Endothelial cell of umbilical vein (primary cell): ENCODE data around the gene AUH. TPM values are rescaled to one million over a fixed set of nuclear protein-coding genes. Genes with fewer than 3 reads are reported as not detected.

Experiments
- BruUV-seq: library from RNA; stranded (reverse); fragments of 400-500 nt; replicated peaks from 2 replicates; lab custom pipeline; 2021; lab: Mats Ljungman, UMichigan
- CTCF ChIA-PET: fragments of 300-600, 350-600 bp; sonication (Branson Sonifier 250); formaldehyde crosslinking; loops from one replicate; lab custom pipeline; 2021; ENCODE audit warnings: antibody characterized with exemption, inconsistent platforms; lab: Charles Lee
- POLR2A ChIA-PET: fragments of 300-600, 350-600 bp; sonication (Branson Sonifier 250); formaldehyde crosslinking; loops from one replicate; lab custom pipeline; 2021; ENCODE audit warnings: antibody characterized with exemption, inconsistent platforms; lab: Charles Lee
- DNase-seq: peaks from one replicate; pipeline ENCODE4 v3.0.0-alpha.2; 2011; ENCODE audit warnings: low read depth, low spot score
- FAIRE-seq: peaks from 2 replicates; lab custom pipeline; 2011; peaks lifted over from hg19 to GRCh38; lab: Jason Lieb, UNC
- H2AFZ ChIP-seq: 2 replicates; pipeline ENCODE4 v1.6.0; 2012; ENCODE audit warnings: low read depth, low read length, control low read depth, inconsistent platforms
- H3K27ac ChIP-seq: 2 replicates; pipeline ENCODE4 v1.5.1; 2011; ENCODE audit warnings: low read depth, mild to moderate bottlenecking, control low read depth, low read length, moderate library complexity; ENCODE audit not compliant: insufficient read depth
- H3K27me3 ChIP-seq, 2 experiments: 2 replicates each; pipeline versions ENCODE4 v1.6.0 to v1.6.1; 2011; ENCODE audit warnings: low read length in 2 of 2, mixed read lengths in 1 of 2; ENCODE audit not compliant: control insufficient read depth in 2 of 2, insufficient read depth in 2 of 2
- H3K36me3 ChIP-seq, 2 experiments: 2 replicates in 1 of 2; 3 replicates in 1 of 2; pipeline ENCODE4 v1.5.1; 2011; ENCODE audit warnings: low read length in 2 of 2, mild to moderate bottlenecking in 1 of 2, moderate library complexity in 1 of 2; ENCODE audit not compliant: control insufficient read depth in 2 of 2, insufficient read depth in 2 of 2; ENCODE audit errors: extremely low read depth in 1 of 2
- H3K4me1 ChIP-seq: 3 replicates; pipeline ENCODE4 v1.5.1; 2011; ENCODE audit warnings: mild to moderate bottlenecking, low read length; ENCODE audit not compliant: control insufficient read depth, insufficient read depth; ENCODE audit errors: extremely low read depth
- H3K4me2 ChIP-seq: 2 replicates; pipeline ENCODE4 v1.6.1; 2011; ENCODE audit warnings: low read length, control low read depth, mixed read lengths; ENCODE audit not compliant: insufficient read depth
- H3K4me3 ChIP-seq, 3 experiments: fragments of 200-600 bp in 1 of 3; sonication (generic), shearing (Covaris generic) in 1 of 3; replicated peaks in 1 of 3; 2 replicates each; pipeline ENCODE4 v1.5.1; 2011 to 2016; ENCODE audit warnings: control low read depth in 3 of 3, low read length in 3 of 3, mild to moderate bottlenecking in 2 of 3, inconsistent platforms in 1 of 3, low read depth in 1 of 3, moderate library complexity in 1 of 3; ENCODE audit not compliant: insufficient read depth in 1 of 3
- H3K79me2 ChIP-seq: 2 replicates; pipeline ENCODE4 v1.6.0; 2012; ENCODE audit warnings: low read length, inconsistent platforms; ENCODE audit not compliant: control insufficient read depth, insufficient read depth
- H3K9ac ChIP-seq: replicated peaks from 2 replicates; pipeline ENCODE3; 2011; ENCODE audit warnings: low read length, control low read depth; ENCODE audit not compliant: insufficient read depth; ENCODE audit errors: extremely low read depth
- H3K9me1 ChIP-seq: replicated peaks from 3 replicates; pipeline ENCODE4 v1.6.0; 2011; ENCODE audit warnings: mild to moderate bottlenecking, low read length; ENCODE audit not compliant: control insufficient read depth, insufficient read depth; ENCODE audit errors: extremely low read depth
- H3K9me3 ChIP-seq: replicated peaks from 2 replicates; pipeline ENCODE4 v1.5.1; 2012; ENCODE audit warnings: low read length, inconsistent platforms; ENCODE audit not compliant: control insufficient read depth, insufficient read depth
- H4K20me1 ChIP-seq: replicated peaks from 2 replicates; pipeline ENCODE3; 2011; ENCODE audit warnings: mild to moderate bottlenecking, low read length; ENCODE audit not compliant: control insufficient read depth, insufficient read depth; ENCODE audit errors: extremely low read depth
- EZH2 ChIP-seq: IDR thresholded peaks from 2 replicates; pipeline ENCODE4 v1.6.1; 2012; ENCODE audit warnings: borderline replicate concordance, low read depth, mild to moderate bottlenecking, moderate library complexity, low read length, inconsistent platforms; ENCODE audit not compliant: severe bottlenecking
- FOS ChIP-seq: IDR thresholded peaks from 2 replicates; pipeline ENCODE4 v1.6.1; 2011; ENCODE audit warnings: mild to moderate bottlenecking, low read length, moderate library complexity, borderline replicate concordance; ENCODE audit not compliant: insufficient read depth
- GATA2 ChIP-seq: IDR thresholded peaks from 2 replicates; pipeline ENCODE4 v1.7.0; 2011; ENCODE audit warnings: low read depth, mild to moderate bottlenecking, moderate library complexity, mixed read lengths, low read length; ENCODE audit not compliant: insufficient read length, insufficient read depth
- JUN ChIP-seq: IDR thresholded peaks from 2 replicates; pipeline ENCODE4 v1.6.1; 2011; ENCODE audit warnings: borderline replicate concordance, low read depth; ENCODE audit not compliant: insufficient read length, insufficient read depth
- MYC ChIP-seq: IDR thresholded peaks from one replicate; pipeline ENCODE4 v1.6.1; 2011; ENCODE audit warnings: mild to moderate bottlenecking, low read depth, low read length
- POLR2A ChIP-seq: IDR thresholded peaks from 2 replicates; pipeline ENCODE4 v1.6.1; 2012; ENCODE audit warnings: low read depth, mild to moderate bottlenecking, control low read depth, low read length
- POLR2AphosphoS5 ChIP-seq: IDR thresholded peaks from 2 replicates; pipeline ENCODE4 v1.6.1; 2012; ENCODE audit warnings: low read depth, mild to moderate bottlenecking, control low read depth, low read length, moderate library complexity; ENCODE audit not compliant: insufficient read depth
- dilution Hi-C: fragments of 300-500 bp; cut with MboI; formaldehyde crosslinking; loops from one replicate; pipeline ENCODE4 v1.15.0; 2019; ENCODE audit warnings: low sequenced_read_pairs; ENCODE audit not compliant: extremely low pct_ligation_motif_present
- intact Hi-C: fragments of 100-400 bp; cut with micrococcal nuclease; formaldehyde crosslinking; loops from one replicate; pipeline ENCODE4 v1.10.0; 2022
- polyA plus RNA-seq, 4 experiments: library from polyadenylated mRNA; depleted of rRNA in 3 of 4; stranded (reverse) in 3 of 4; unstranded in 1 of 4; fragments of >200 nt; gene quantifications; 2 replicates each; pipeline versions ENCODE4 v1.2.1 to v1.2.3, GENCODE V29; 2011 to 2012; ENCODE audit warnings: missing spikeins in 1 of 4
- total RNA-seq: library from RNA; stranded (reverse); gene quantifications from 2 replicates; pipeline ENCODE4 v1.2.3, GENCODE V29; 2021
- TF ChIP-seq, protein P1 (sequence below): IDR thresholded peaks from 2 replicates; pipeline ENCODE4 v1.6.1; 2011; ENCODE audit not compliant: insufficient read depth, insufficient read length
- TF ChIP-seq, protein P2 (sequence below), 2 donors: IDR thresholded peaks; 1 replicate in 1 of 2; 2 replicates in 1 of 2; pipeline ENCODE4 v1.5.1; 2011; ENCODE audit warnings: low read length in 2 of 2, mild to moderate bottlenecking in 2 of 2, moderate library complexity in 2 of 2, control low read depth in 1 of 2, inconsistent platforms in 1 of 2, low read depth in 1 of 2; ENCODE audit not compliant: insufficient read depth in 1 of 2; ENCODE audit errors: extremely low read depth in 1 of 2

AUH gene
- total and polyA plus RNA-seq, 2 donors (not counting 3 experiments of a cell fraction or from before 2014, with no cell fraction given), result 2.3 to 9.2 TPM

DNA sequence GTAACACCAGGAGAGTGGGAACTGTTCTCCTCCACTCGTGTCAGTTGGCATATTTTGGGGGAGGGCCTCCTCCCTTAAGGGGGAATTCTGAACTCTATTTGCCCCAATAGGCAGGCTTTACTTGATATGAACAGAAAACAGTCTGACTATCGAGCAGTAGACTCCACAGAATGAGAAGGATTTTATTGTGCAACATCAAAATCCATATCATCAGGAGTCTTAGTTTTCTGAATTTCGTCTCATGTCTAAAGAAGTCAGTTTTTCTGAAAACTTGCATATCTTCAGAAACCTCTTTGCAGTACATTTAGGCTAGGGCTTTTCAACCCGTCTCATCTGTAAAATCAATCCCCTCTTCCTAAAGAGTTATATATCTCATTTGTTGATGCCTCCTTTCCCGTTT, 96.2 kb downstream of the AUH start:
- dilution Hi-C loops (no loop called here), intact Hi-C loops (no loop called here)
- no peak for TF ChIP-seq POLR2A
- Histone ChIP-seq H3K4me3 (no peak overlapping the region), H3K27ac (no peak overlapping the region), H3K79me2 (no peaks in the 10 kb centered on the region), H3K9me1 (no peaks in the 10 kb centered on the region), H4K20me1 (no peaks in the 10 kb centered on the region), H3K9me3 (no peaks in the 10 kb centered on the region), H3K4me2 (no peak overlapping the region), H3K4me1 (no peaks in the 10 kb centered on the region), H3K9ac (no peak overlapping the region), H3K27me3 (no peaks in the 10 kb centered on the region), H3K36me3 (no peaks in the 10 kb centered on the region), H2AFZ (no peak overlapping the region)
- no TSS peak for BruUV-seq
- DNase-seq, result no peak
- POLR2A ChIA-PET, result no interaction called here
- no peak for FAIRE-seq
- CTCF ChIA-PET, result interaction anchor here (1.6 kb wide), 2 partner anchors 15 to 161 kb away, joined by 4 to 6 read pairs; no protein-coding TSS in a partner anchor

DNA sequence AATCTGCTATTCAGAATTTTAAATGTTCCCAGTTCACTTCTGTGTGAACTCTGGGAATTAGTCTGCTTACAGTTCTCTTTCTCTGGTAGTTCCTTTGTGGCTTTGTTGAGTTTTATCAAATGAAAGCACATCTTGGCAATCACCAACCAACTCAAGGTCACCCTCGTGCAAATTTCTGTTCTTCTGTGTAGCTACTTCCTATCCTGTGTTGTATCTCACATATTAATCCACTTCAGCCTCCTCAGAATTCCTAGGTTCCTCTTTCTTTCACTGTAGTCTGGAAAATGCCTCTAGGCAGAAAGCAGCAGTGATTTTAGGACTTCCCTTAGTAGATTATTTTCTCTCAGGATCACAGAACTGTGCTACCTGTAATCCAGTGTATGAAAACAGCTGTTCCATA, 100.3 kb downstream of the AUH start:
- dilution Hi-C loops, result no loop called here
- no TSS peak for BruUV-seq
- POLR2A ChIA-PET, result no interaction called here
- no peak for FAIRE-seq
- no peak overlapping the region for H3K4me2 ChIP-seq
- no peaks in the 10 kb centered on the region for H3K27me3 ChIP-seq
- DNase-seq, result no peak
- no peak overlapping the region for H2AFZ ChIP-seq
- H3K36me3 ChIP-seq, result no peaks in the 10 kb centered on the region
- H3K9me1 ChIP-seq, result no peaks in the 10 kb centered on the region
- no peak overlapping the region for H3K9ac ChIP-seq
- CTCF ChIA-PET, result no interaction called here
- H3K4me3 ChIP-seq, result no peak overlapping the region
- intact Hi-C loops, result no loop called here
- no peaks in the 10 kb centered on the region for H3K4me1 ChIP-seq
- H4K20me1 ChIP-seq, result no peaks in the 10 kb centered on the region
- no peak for TF ChIP-seq POLR2AphosphoS5
- no peak for TF ChIP-seq POLR2A
- no peak for TF ChIP-seq EZH2
- no peak for TF ChIP-seq JUN
- TF ChIP-seq MYC, result no peak
- TF ChIP-seq, protein P1, sequence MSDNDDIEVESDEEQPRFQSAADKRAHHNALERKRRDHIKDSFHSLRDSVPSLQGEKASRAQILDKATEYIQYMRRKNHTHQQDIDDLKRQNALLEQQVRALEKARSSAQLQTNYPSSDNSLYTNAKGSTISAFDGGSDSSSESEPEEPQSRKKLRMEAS, result no peak
- TF ChIP-seq, protein P2, sequence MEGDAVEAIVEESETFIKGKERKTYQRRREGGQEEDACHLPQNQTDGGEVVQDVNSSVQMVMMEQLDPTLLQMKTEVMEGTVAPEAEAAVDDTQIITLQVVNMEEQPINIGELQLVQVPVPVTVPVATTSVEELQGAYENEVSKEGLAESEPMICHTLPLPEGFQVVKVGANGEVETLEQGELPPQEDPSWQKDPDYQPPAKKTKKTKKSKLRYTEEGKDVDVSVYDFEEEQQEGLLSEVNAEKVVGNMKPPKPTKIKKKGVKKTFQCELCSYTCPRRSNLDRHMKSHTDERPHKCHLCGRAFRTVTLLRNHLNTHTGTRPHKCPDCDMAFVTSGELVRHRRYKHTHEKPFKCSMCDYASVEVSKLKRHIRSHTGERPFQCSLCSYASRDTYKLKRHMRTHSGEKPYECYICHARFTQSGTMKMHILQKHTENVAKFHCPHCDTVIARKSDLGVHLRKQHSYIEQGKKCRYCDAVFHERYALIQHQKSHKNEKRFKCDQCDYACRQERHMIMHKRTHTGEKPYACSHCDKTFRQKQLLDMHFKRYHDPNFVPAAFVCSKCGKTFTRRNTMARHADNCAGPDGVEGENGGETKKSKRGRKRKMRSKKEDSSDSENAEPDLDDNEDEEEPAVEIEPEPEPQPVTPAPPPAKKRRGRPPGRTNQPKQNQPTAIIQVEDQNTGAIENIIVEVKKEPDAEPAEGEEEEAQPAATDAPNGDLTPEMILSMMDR (IDR thresholded peaks at IDR 0.05; ENCODE audit: extremely low read depth in 1 of 2, insufficient read depth in 1 of 2, low read depth in 1 of 2, low read length in 2 of 2), result no peak
- TF ChIP-seq FOS, result no peak
- no peak for TF ChIP-seq GATA2
- no peak overlapping the region for H3K27ac ChIP-seq
- no peaks in the 10 kb centered on the region for H3K9me3 ChIP-seq
- H3K79me2 ChIP-seq, result no peaks in the 10 kb centered on the region
